Adrenal gland (tissue), 5 donors: ENCODE measurements around the gene HOMER2.

ENCODE experiments used
- POLR2A ChIP-seq, 2 donors: fragments of 450-650 bp; IDR thresholded peaks; one replicate each; pipeline ENCODE4 v1.6.1; 2017; ENCODE audit warnings: antibody characterized with exemption in 2 of 2, mild to moderate bottlenecking in 2 of 2, moderate library complexity in 1 of 2
- TF ChIP-seq, protein P1 (sequence below), 6 experiments: fragments of 450-650 bp in 4 of 6; fragments of 200-600 bp in 2 of 6; sonication (generic) in 1 of 6; IDR thresholded peaks; 1 replicate in 5 of 6; 2 replicates in 1 of 6; pipeline versions ENCODE4 v1.5.1 to v1.8.0; 2016 to 2021; ENCODE audit warnings: antibody characterized with exemption in 6 of 6, mild to moderate bottlenecking in 2 of 6, moderate library complexity in 1 of 6
- donor health status: DM: no; HTN: no; CAD: no.

DNA sequence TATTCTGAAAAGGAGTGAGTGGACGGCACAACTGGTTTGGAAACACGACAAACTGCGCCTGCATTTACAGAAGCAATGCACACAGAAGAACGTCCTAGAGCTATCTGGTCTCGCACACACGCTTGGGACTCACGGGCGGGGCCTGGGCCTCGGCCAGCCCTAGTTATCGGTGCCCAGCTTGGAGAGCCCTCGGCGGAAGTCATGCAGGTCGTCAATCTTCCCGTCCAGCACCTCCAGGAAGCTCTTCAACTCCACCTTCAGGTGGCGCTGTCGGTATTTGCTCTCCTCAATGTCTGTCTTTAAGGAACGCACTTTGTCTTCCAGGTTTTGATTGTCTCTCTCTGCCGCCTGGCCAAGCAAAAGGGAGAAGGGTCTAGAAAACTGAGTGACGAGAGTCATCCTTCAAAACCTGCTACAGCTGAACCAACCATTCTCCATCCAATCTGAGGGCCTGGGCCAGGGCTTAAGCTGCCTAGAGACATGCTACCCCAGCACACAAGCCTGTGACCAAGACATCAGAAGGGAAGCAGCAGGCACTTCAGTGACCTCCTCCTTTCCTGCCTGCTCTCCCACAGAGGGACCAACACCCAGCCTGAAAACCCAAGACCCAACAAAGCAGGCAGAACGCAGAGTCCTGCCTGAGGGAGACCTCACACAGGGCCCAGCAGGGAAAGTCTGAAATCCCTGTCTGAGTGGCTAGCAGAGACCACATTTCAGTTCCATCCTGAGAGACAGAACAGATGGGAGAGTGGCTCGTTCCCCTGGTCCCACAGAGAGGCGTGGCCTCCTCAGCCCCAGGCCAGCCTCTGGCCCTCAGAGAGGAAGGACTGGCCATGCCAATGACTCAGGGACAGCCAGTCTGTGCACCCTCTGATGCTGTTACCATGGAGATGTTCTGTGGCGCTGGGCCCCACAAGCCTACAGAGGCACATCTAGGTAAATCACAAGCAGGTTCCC is 102.7 kb downstream of the HOMER2 start:
- TF ChIP-seq, protein P1, sequence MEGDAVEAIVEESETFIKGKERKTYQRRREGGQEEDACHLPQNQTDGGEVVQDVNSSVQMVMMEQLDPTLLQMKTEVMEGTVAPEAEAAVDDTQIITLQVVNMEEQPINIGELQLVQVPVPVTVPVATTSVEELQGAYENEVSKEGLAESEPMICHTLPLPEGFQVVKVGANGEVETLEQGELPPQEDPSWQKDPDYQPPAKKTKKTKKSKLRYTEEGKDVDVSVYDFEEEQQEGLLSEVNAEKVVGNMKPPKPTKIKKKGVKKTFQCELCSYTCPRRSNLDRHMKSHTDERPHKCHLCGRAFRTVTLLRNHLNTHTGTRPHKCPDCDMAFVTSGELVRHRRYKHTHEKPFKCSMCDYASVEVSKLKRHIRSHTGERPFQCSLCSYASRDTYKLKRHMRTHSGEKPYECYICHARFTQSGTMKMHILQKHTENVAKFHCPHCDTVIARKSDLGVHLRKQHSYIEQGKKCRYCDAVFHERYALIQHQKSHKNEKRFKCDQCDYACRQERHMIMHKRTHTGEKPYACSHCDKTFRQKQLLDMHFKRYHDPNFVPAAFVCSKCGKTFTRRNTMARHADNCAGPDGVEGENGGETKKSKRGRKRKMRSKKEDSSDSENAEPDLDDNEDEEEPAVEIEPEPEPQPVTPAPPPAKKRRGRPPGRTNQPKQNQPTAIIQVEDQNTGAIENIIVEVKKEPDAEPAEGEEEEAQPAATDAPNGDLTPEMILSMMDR (IDR thresholded peaks at IDR 0.05): peak; percentile 68 to 91 (median 86)
- TF ChIP-seq POLR2A (IDR thresholded peaks at IDR 0.05): peak in 1 of 2 donors; percentile 21
